Measurements from ENCODE around the gene ABCD3.
"Not testable (repeated sequence)": the region's sequence is repeated elsewhere in the genome, so short reads cannot be mapped to it uniquely, and the experiment has no call there.

ABCD3 gene

GRCh38 chr1:94416901-94417727, 1.1 kb upstream of the ABCD3 start:
- DNase-seq: no peak

- no peak for DNase-seq
Observed at GRCh38 chr1:94417728-94417977, 536 bp upstream of the ABCD3 start.

DNA sequence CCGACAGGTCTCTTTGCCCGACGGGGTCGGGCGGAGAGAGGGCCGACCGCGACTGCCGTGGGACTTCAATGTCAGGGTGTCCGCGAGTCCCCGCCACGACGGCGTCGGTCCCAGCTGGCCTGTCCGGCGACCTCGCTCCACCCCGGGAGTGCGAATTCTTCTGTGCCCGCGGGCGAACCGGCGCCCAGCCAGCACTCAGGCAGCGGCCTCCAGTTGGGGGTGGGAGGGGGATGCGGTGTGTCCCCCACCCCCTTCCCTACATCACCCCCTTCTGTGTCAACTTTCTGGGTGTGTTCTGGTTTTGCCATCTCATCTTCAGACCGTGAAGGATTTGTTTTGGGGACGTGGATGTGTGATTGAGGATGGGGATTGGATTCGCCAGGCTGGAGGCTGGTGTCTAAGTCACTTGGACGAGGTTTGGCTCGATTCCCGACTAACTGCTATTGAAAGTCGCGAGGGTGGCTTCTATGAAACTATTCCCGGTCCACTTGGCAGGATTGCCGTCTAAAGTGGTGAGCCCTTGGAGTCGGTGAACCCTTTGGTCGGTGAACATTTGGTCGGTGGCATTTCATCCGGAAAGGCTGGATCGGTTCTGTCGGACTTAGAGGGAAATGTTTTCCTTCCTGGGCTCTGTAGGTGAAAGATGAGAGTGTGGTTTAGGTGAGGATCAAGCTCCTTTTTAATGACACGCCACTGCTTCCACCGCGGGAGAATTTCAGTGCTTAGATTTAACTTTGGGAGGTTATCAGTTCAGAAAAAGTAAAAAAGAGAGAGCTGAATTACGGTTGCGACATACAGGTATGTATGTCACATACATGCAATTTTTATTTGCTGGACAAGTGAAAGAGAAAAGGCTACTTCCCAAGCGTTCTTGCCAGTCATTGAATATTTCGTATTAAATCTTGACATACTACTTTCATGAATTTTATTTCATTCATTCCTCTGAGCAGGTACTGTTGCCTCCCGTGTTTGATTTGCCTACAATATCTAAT, 771 bp downstream of the ABCD3 start:
- DNase-seq: no peak

DNA sequence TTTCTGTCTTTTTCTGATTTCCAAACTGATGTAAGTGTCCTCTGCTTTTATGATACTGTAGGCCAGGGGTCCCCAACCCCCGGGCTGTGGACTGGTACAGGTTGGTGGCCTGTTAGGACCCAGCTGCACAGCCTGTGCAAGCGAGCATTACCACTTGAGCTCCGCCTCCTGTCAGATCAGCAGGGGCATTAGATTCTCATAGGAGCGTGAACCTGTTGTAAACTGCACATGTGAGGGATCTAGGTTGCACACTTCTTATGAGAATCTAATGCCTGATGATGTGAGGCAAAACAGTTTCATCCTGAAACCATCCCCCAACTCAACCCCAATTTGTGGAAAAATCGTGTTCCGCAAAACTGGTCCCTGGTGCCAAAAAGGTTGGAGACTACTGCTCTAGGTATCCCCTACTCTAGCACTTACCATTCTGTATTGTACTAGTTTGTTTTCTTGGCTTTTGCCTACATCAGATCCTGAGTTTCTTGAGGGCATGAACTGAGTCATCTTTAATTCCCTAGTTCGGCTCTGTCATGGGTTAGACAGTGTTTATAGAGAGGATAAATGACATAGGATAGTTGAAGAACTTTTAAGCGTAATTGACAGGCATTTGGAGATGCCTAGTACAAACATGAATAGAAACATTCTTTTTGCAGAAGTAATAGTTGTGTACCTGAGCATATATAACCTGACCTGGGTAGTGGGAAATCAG, 4.1 kb downstream of the ABCD3 start:
- no peak for DNase-seq

DNA sequence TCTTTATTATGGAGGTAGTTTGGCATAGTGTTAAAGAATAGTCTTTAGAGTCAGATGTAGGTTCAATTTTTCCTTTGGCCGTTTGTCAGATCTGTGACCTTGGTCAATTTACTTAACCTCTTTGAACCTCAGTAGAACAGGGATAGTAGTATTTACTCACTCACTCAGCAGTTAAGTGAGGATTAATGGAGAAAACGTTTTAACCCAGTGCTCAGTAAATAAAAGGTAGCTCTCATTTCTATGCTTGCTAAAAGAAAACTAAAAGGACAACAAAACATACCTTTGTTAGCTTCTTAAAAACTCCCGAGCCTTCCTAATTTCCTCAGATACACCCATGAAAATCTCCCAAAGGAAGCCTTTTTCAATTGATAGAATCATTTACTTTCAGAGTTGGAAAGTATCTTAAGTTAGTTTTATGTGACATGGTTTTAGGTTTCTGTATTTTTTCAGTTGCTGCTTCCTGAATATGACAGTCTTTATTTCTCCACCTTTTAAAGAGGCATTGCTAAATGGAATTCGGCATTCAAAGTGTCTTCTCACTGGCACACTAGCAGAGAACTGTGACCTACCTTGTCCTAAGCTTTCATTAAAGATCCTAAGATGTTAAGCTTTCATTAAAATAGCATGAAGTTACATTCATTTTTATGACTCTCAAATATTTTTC, 7.8 kb downstream of the ABCD3 start:
- no peak for DNase-seq

- not testable (repeated sequence) for DNase-seq
Observed at GRCh38 chr1:94426485-94426870, 8.3 kb downstream of the ABCD3 start.

- no peak for DNase-seq
Observed at GRCh38 chr1:94428441-94428840, 10.3 kb downstream of the ABCD3 start.

DNA sequence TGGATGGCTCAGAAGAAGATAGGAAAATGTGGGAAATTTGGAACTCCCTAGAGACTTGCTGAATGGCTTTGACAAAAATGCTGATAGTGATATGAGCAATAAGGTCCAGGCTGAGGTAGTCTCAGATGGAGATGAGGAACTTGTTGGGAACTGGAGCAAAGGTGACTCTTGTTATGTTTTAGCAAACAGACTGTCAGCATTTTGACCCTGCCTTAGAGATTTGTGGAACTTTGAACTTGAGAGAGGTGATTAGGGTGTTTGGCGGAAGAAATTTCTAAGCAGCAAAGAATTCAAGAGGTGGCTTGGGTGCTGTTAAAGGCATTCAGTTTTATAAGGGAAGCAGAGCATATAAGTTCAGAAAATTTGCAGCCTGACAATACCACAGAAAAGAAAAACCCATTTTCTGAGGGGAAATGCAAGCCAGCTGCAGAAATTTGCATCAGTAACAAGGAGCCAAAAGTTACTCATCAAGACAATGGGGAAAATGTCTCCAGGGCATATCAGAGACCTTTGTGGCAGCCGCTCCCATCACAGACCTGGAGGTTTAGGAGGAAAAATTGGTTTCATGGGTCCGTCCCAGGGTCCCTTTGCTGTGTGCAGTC, 10.8 kb downstream of the ABCD3 start:
- not testable (repeated sequence) for DNase-seq

DNA sequence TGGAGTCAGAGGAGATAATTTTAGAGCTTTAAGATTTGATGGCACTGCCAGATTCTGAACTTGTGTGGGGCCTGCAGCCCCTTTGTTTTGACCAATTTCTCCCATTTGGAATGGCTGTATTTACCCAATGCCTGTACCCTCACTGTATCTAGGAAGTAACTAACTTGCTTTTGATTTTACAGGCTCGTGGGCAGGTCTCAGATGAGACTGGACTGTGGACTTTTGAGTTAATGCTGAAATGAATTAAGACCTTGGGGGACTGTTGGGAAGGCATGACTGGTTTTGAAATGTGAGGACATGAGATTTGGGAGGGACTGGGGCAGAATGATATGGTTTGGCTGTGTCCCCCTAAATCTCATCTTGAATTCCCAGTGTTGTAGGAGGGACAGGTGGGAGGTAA, 11.9 kb downstream of the ABCD3 start:
- not testable (repeated sequence) for DNase-seq

- no peak for DNase-seq
Observed at GRCh38 chr1:94433866-94434265, 15.7 kb downstream of the ABCD3 start.

DNA sequence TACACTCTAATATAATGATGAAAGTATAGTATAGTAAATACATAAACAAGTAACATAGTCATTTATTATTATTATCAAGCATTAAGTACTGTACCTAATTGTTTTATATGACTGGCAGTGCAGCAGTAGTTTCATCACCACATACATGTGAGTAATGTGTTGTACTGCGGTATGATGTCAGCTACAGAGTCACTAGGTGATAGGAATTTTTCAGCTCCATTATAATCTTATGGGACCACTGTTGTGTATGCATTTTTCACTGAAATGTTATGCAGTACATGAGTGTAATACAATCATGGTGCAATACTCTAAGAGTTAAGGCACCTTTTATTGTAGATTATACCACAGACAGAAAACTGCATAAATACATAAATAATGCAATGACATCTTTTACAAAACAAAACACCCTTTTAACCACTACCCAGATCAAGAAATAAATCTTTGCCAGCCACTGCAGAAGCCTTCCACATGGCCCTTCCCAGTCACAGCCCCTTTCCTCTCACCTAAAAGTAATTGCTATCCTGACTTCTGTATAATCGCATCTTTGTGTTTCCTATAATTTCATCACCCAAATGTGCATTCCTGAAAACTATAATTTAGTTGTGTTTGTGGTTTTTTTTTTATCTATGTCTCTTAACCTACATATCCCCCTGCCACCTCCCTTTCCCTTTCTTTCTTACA, 16.3 kb downstream of the ABCD3 start:
- no peak for DNase-seq

DNA sequence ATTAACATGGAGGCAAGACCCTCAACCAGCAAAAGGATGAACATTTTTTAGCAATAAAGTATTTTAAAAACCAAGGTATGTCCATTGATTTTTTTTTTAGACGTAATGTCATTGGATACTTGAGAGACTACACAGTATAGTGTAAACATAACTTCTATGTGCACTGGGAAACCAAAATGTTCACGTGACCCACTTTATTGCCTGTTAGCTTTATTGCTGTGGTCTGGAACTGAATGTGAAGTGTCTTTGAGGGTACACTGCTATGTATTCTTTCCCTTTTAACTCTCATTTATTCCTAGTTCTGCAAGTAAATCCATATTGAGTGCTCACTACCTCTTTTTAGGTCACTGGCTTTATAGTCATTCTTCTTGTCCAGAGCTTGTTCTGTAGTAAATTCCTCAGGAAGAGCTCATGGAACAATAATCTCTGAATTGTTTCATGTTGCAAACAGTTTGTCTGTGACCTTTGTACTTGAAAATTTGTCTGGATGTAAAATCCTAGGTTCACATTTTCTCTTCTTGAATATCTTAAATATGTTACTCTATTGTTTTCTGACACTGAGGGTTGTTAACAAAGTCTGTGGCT, 20.6 kb downstream of the ABCD3 start:
- DNase-seq: no peak

- DNase-seq: no peak
Observed at GRCh38 chr1:94440088-94440487, 21.9 kb downstream of the ABCD3 start.

DNA sequence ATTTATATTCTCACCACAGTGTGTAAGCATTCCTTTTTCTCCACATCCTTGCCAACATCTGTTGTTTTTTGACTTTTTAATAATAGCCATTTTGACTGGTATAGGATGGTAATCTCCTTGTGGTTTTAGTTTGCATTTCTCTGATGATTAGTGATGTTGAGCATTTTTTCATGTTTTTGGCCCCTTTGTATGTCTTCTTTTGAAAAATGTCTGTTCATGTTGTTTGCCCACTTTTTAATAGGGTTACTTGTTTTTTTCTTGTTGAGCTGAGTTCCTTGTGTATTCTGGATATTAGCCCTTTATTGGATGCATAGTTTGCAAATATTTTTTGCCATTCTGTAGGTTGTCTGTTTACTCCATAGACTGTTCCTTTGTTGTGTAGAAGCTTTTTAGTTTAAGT, 24.9 kb downstream of the ABCD3 start:
- not testable (repeated sequence) for DNase-seq

DNA sequence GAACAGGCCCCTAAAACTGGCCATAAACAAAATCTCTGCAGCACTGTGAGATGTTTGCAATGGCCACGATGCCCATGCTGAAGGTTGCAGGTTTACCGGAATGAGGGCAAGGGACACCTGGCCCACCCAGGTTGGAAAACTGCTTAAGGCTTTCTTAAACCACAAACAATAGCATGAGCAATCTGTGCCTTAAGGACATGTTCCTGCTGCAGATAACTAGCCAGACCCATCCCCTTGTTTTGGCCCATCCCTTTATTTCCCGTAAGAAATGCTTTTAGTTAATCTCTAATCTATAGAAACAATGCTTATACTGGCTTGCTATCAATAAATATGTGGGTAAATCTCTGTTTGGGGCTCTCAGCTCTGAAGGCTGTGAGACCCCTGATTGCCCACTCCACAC, 26.6 kb downstream of the ABCD3 start:
- not testable (repeated sequence) for DNase-seq

- DNase-seq: not testable (repeated sequence)
Observed at GRCh38 chr1:94445733-94446132, 27.5 kb downstream of the ABCD3 start.

DNA sequence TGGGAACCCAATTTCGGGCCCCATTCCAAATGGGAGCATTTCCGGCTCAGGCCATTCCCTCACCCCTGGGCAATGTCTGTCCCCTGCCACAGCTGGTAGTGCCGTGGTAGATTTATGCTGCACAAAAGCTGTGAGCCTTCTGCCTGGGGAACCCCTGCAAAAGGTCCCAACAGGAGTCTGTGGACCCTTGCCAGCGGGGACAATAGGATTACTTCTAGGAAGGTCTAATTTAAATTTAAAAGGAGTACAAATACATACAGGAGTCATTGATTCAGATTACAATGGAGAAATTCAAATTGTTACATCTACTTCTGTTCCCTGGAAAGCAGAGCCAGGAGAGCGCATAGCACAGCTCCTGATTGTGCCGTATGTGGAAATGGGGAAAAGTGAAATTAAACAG, 28.0 kb downstream of the ABCD3 start:
- DNase-seq: not testable (repeated sequence)

GRCh38 chr1:94448741-94449140, 30.6 kb downstream of the ABCD3 start:
- DNase-seq: not testable (repeated sequence)

GRCh38 chr1:94456736-94457135, 38.5 kb downstream of the ABCD3 start:
- no peak for DNase-seq

DNA sequence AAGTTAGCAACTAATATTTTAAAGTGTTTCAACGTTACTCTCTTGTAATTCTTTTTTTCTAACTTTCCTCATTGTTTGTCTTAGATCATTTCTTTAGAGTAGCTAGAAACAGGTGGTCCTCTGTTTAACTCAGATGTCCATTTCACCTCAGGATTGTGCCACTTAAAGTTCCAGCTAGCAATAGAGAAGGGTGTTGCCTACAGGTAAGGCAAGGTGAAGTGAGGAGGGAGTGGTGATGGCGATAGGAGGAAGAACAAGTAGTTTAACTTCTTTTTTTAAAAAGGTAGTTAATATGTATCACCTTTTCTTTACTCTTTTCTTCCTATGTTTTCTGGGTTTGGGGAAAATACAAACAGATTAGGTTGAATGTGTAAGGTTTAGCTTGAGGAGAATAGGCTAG, 44.4 kb downstream of the ABCD3 start:
- no peak for DNase-seq

- DNase-seq: no peak
Observed at GRCh38 chr1:94463056-94463764, 45.0 kb downstream of the ABCD3 start.
